BLaER1 (cell line): Measurements from ENCODE around the gene TUBGCP6.

Source experiments
- H3K27ac ChIP-seq: shearing (Covaris generic); formaldehyde crosslinking; 2 replicates; pipeline ENCODE4 v1.8.1; 2022
- H3K27me3 ChIP-seq: shearing (Covaris generic); formaldehyde crosslinking; 2 replicates; pipeline ENCODE4 v1.8.1; 2022
- H3K36me3 ChIP-seq: shearing (Covaris generic); formaldehyde crosslinking; 2 replicates; pipeline ENCODE4 v1.8.1; 2022
- H3K4me1 ChIP-seq: shearing (Covaris generic); formaldehyde crosslinking; 2 replicates; pipeline ENCODE4 v1.8.1; 2022
- H3K4me2 ChIP-seq: shearing (Covaris generic); formaldehyde crosslinking; 2 replicates; pipeline ENCODE4 v1.8.1; 2022
- H3K4me3 ChIP-seq: shearing (Covaris generic); formaldehyde crosslinking; 2 replicates; pipeline ENCODE4 v1.8.1; 2022
- H3K9ac ChIP-seq: shearing (Covaris generic); formaldehyde crosslinking; 2 replicates; pipeline ENCODE4 v1.8.1; 2022
- H3K9me3 ChIP-seq: shearing (Covaris generic); formaldehyde crosslinking; 2 replicates; pipeline ENCODE4 v1.8.1; 2022
- H4K20me1 ChIP-seq: shearing (Covaris generic); formaldehyde crosslinking; 2 replicates; pipeline ENCODE4 v1.8.1; 2022
- Cebpa-rat ChIP-seq: shearing (Covaris generic); IDR thresholded peaks from 2 replicates; pipeline ENCODE4 v1.8.1; 2022

TUBGCP6 gene

GRCh38 chr22:50244420-50245213 lies at the start of gene TUBGCP6:
TUBGCP6 (minus strand) TSS chr22:50245023; CDS start chr22:50244459, 564 bp downstream.
- no peak for TF ChIP-seq Cebpa-rat
- Histone ChIP-seq H3K4me1 (peaks cover 77% of the 10 kb centered on the region), H4K20me1 (peaks cover 83% of the 10 kb centered on the region), H3K36me3 (peaks cover 41% of the 10 kb centered on the region), H3K9me3 (no peaks in the 10 kb centered on the region), H3K4me2 (peak within 1 kb of the TSS; percentile 98), H3K27me3 (no peaks in the 10 kb centered on the region), H3K9ac (peak within 1 kb of the TSS; percentile 93), H3K27ac (peak within 1 kb of the TSS; percentile 87), H3K4me3 (peak within 1 kb of the TSS; percentile 91)

- Histone ChIP-seq H3K4me3 (peak overlapping the region; percentile 58), H4K20me1 (peaks cover 100% of the 10 kb centered on the region), H3K4me1 (peaks cover 99% of the 10 kb centered on the region), H3K9ac (peak overlapping the region; percentile 75), H3K4me2 (peak overlapping the region; percentile 100), H3K27me3 (no peaks in the 10 kb centered on the region), H3K36me3 (peaks cover 32% of the 10 kb centered on the region), H3K9me3 (no peaks in the 10 kb centered on the region), H3K27ac (peak overlapping the region; percentile 73)
- no peak for TF ChIP-seq Cebpa-rat
Observed at GRCh38 chr22:50294319-50294656, 49.5 kb upstream of the TUBGCP6 start.

- Histone ChIP-seq H3K4me3 (peak overlapping the region; percentile 58), H3K9me3 (no peaks in the 10 kb centered on the region), H3K36me3 (peaks cover 35% of the 10 kb centered on the region), H3K27me3 (no peaks in the 10 kb centered on the region), H3K4me1 (peaks cover 99% of the 10 kb centered on the region), H3K27ac (peak overlapping the region; percentile 73), H4K20me1 (peaks cover 100% of the 10 kb centered on the region), H3K4me2 (peak overlapping the region; percentile 100), H3K9ac (peak overlapping the region; percentile 75)
- TF ChIP-seq Cebpa-rat = no peak
Observed at GRCh38 chr22:50293441-50294318, 48.9 kb upstream of the TUBGCP6 start.

GRCh38 chr22:50292643-50293440 lies 48.0 kb upstream of the TUBGCP6 start:
- H4K20me1 ChIP-seq = peaks cover 100% of the 10 kb centered on the region
- H3K36me3 ChIP-seq = peaks cover 40% of the 10 kb centered on the region
- H3K9me3 ChIP-seq = no peaks in the 10 kb centered on the region
- peaks cover 91% of the 10 kb centered on the region for H3K4me1 ChIP-seq
- H3K4me2 ChIP-seq = peak overlapping the region; percentile 100
- peak overlapping the region; percentile 73 for H3K27ac ChIP-seq
- peak overlapping the region; percentile 58 for H3K4me3 ChIP-seq
- no peak for TF ChIP-seq Cebpa-rat
- peak overlapping the region; percentile 75 for H3K9ac ChIP-seq
- H3K27me3 ChIP-seq = no peaks in the 10 kb centered on the region

- peaks cover 99% of the 10 kb centered on the region for H4K20me1 ChIP-seq
- H3K27me3 ChIP-seq = no peaks in the 10 kb centered on the region
- peak overlapping the region; percentile 66 for H3K27ac ChIP-seq
- H3K9ac ChIP-seq = no peak overlapping the region
- H3K4me3 ChIP-seq = no peak overlapping the region
- TF ChIP-seq Cebpa-rat = no peak
- H3K4me1 ChIP-seq = peaks cover 63% of the 10 kb centered on the region
- H3K4me2 ChIP-seq = no peak overlapping the region
- H3K9me3 ChIP-seq = no peaks in the 10 kb centered on the region
- peaks cover 64% of the 10 kb centered on the region for H3K36me3 ChIP-seq
Observed at GRCh38 chr22:50289942-50290630, 45.3 kb upstream of the TUBGCP6 start.

GRCh38 chr22:50289151-50289941 lies 44.5 kb upstream of the TUBGCP6 start:
- Histone ChIP-seq H3K27me3 (no peaks in the 10 kb centered on the region), H3K4me1 (peaks cover 56% of the 10 kb centered on the region), H4K20me1 (peaks cover 99% of the 10 kb centered on the region)

GRCh38 chr22:50287731-50288130 lies 42.9 kb upstream of the TUBGCP6 start:
- no peak for TF ChIP-seq Cebpa-rat
- H3K9me3 ChIP-seq = no peaks in the 10 kb centered on the region
- no peak overlapping the region for H3K9ac ChIP-seq
- H3K4me3 ChIP-seq = no peak overlapping the region
- H3K4me1 ChIP-seq = peaks cover 40% of the 10 kb centered on the region
- H3K36me3 ChIP-seq = peaks cover 85% of the 10 kb centered on the region
- no peaks in the 10 kb centered on the region for H3K27me3 ChIP-seq
- H3K27ac ChIP-seq = no peak overlapping the region
- H3K4me2 ChIP-seq = no peak overlapping the region
- H4K20me1 ChIP-seq = peaks cover 91% of the 10 kb centered on the region

More at GRCh38 chr22:50289151-50289941, 44.5 kb upstream of the TUBGCP6 start:
- Histone ChIP-seq H3K27ac (no peak overlapping the region), H3K9ac (no peak overlapping the region), H3K4me3 (no peak overlapping the region), H3K36me3 (peaks cover 70% of the 10 kb centered on the region), H3K4me2 (no peak overlapping the region), H3K9me3 (no peaks in the 10 kb centered on the region)
- TF ChIP-seq Cebpa-rat = no peak

GRCh38 chr22:50286701-50287318 lies 42.0 kb upstream of the TUBGCP6 start:
- no peak overlapping the region for H3K27ac ChIP-seq
- peaks cover 30% of the 10 kb centered on the region for H3K4me1 ChIP-seq
- H3K9ac ChIP-seq = no peak overlapping the region
- no peaks in the 10 kb centered on the region for H3K27me3 ChIP-seq
- H3K9me3 ChIP-seq = no peaks in the 10 kb centered on the region
- H3K4me3 ChIP-seq = no peak overlapping the region
- peaks cover 91% of the 10 kb centered on the region for H4K20me1 ChIP-seq
- peaks cover 94% of the 10 kb centered on the region for H3K36me3 ChIP-seq
- TF ChIP-seq Cebpa-rat = no peak
- H3K4me2 ChIP-seq = no peak overlapping the region
